VCaP (cell line): ENCODE measurements around the gene DNAJA4.

Source experiments
- H3K27ac ChIP-seq: fragments of 450-650 bp; 2 replicates; pipeline ENCODE4 v1.5.1; 2017
- CTCF ChIP-seq: fragments of 450-650 bp; conservative IDR thresholded peaks from 2 replicates; pipeline ENCODE4 v1.5.1; 2017; ENCODE audit warnings: mild to moderate bottlenecking, moderate library complexity

Gene DNAJA4

DNA sequence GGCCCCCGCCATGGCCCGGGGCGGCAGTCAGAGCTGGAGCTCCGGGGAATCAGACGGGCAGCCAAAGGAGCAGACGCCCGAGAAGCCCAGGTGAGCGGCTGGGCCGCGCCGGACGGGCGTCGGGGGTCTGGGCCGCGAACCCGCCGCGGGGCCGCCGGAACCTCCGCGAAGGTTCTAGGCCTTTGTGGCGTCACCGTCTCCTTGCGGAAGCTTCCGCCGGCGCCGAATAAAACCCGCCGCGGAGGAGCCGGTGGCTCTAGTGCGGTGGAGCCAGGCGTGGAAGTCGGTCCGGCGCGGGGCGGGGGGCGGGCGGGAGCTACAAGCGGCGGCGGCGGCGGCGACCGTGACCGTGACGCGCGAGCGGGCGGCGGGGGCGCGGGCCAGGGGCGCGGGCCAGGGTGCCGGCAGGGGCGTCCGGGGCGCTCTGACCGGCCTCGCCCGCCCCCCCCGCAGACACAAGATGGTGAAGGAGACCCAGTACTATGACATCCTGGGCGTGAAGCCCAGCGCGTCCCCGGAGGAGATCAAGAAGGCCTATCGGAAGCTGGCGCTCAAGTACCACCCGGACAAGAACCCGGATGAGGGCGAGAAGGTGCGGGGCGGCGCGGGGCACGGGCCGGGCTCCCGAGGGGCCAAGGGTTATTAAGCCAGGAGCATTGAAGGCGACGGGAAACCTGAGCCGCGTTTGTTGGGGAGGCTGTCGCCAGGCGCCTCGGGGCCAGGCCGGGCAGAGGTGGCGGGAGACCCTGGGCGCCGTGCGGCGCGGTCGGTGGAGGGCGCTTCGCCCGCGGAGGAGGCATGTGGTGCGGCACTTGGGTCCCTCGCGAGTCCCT is at the start of gene DNAJA4:
Gene DNAJA4 (plus strand): TSS at position 259 of the 833 bp plus-strand sequence. CDS start 202 bp downstream, at position 461.
- peak; percentile 60 for TF ChIP-seq CTCF
- H3K27ac ChIP-seq, result peak within 1 kb of the TSS; percentile 97

- peak overlapping the region; percentile 52 for H3K27ac ChIP-seq
- TF ChIP-seq CTCF, result no peak
Measured at GRCh38 chr15:78216276-78217104, 47.9 kb upstream of the DNAJA4 start.

GRCh38 chr15:78220713-78221112 is 43.6 kb upstream of the DNAJA4 start:
- no peak for TF ChIP-seq CTCF
- peak overlapping the region; percentile 47 for H3K27ac ChIP-seq

- no peak for TF ChIP-seq CTCF
- H3K27ac ChIP-seq, result no peak overlapping the region
Measured at GRCh38 chr15:78222745-78223395, 41.5 kb upstream of the DNAJA4 start.

GRCh38 chr15:78223396-78224022 is 40.9 kb upstream of the DNAJA4 start:
- H3K27ac ChIP-seq, result no peak overlapping the region

GRCh38 chr15:78224023-78224411 is 40.3 kb upstream of the DNAJA4 start:
- no peak for TF ChIP-seq CTCF
- no peak overlapping the region for H3K27ac ChIP-seq

More at GRCh38 chr15:78223396-78224022, 40.9 kb upstream of the DNAJA4 start:
- no peak for TF ChIP-seq CTCF
